ENCODE results near the gene GRK2. TPM values are rescaled to one million over a fixed set of nuclear protein-coding genes. Genes with fewer than 3 reads are reported as not detected.

GRK2 gene
- total and polyA plus RNA-seq, 2 of the 13 experiments (the other 11 are each of a cell fraction or from before 2014, with no cell fraction given): 31.3 to 42.4 TPM

DNA sequence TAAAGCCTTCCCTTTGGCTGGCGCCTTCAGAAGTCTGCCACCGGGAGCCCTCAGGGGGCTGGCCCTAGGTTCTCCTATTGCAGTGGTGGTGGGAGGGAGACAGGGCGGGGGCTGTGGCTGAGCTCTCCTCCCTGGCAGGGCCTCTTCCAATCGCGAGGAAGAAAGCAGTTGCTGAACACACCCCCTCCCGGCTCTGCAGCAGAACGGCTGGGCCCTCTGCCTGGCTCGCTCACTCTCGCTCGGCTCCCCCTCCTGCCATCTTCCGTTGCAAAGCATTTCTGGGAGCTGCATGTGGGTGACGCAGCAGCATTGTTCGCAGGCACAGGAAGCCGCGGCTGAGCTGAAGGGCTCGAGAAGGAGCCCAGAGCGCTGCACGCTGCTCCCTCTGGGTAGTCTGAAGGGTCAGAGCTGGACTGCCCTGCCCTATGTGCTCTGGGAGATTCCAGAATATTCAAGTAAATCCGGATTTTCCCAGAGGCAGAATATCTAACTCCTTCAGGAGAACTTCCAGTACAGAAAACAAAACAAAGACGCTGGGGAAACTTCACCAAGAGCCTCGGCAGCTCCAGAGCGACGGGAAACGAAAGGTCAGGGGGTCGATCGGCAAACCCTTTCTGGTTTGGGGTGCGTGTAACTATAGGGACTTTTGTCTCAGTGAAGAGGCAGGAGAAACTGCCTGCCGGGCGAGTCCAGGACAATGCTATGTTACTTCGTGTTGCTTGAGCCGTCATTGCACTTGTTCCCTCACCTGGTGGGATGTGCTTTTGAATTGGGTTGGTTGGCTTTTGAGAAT lies 26.3 kb upstream of the GRK2 start (continued):
- TF ChIP-seq, protein P1, sequence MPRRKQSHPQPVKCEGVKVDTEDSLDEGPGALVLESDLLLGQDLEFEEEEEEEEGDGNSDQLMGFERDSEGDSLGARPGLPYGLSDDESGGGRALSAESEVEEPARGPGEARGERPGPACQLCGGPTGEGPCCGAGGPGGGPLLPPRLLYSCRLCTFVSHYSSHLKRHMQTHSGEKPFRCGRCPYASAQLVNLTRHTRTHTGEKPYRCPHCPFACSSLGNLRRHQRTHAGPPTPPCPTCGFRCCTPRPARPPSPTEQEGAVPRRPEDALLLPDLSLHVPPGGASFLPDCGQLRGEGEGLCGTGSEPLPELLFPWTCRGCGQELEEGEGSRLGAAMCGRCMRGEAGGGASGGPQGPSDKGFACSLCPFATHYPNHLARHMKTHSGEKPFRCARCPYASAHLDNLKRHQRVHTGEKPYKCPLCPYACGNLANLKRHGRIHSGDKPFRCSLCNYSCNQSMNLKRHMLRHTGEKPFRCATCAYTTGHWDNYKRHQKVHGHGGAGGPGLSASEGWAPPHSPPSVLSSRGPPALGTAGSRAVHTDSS (CRISPR knock-in tag; conservative IDR thresholded peaks at IDR 0.05): no peak
- TF ChIP-seq ZNF20 (CRISPR knock-in tag; IDR thresholded peaks at IDR 0.05) (no peak), SRSF9 (IDR thresholded peaks at IDR 0.05; ENCODE audit: borderline replicate concordance, insufficient read depth, low read depth, low read length, poor library complexity, severe bottlenecking) (no peak), ZNF326 (CRISPR knock-in tag; IDR thresholded peaks at IDR 0.05; ENCODE audit: borderline replicate concordance) (no peak), FOXP1 (IDR thresholded peaks at IDR 0.05) (no peak), FOXP1 (CRISPR knock-in tag; IDR thresholded peaks at IDR 0.05) (0 out of 2 replicates have a peak, but pooled peaks have one; percentile 12), ZNF605 (CRISPR knock-in tag; IDR thresholded peaks at IDR 0.05) (peak; percentile 83), ZNF878 (CRISPR knock-in tag; IDR thresholded peaks at IDR 0.05) (no peak; the same call in 1 of the 2 replicates), HOXD1 (CRISPR knock-in tag; IDR thresholded peaks at IDR 0.05) (peak; percentile 63; the same call in 1 of the 2 replicates), ZNF672 (CRISPR knock-in tag; IDR thresholded peaks at IDR 0.05) (no peak), ZNF557 (CRISPR knock-in tag; IDR thresholded peaks at IDR 0.05) (0 out of 2 replicates have a peak, but pooled peaks have one; percentile 44), ZNF280D (CRISPR knock-in tag; IDR thresholded peaks at IDR 0.05) (no peak), RAD21 (CRISPR knock-in tag; IDR thresholded peaks at IDR 0.05) (peak; percentile 62), ZSCAN29 (CRISPR knock-in tag; conservative IDR thresholded peaks at IDR 0.05) (peak; percentile 62; the same call in 1 of the 2 replicates), ZNF780A (CRISPR knock-in tag; IDR thresholded peaks at IDR 0.05) (no peak), SNAI1 (CRISPR knock-in tag; IDR thresholded peaks at IDR 0.05; ENCODE audit: borderline replicate concordance) (no peak), ZNF329 (CRISPR knock-in tag; IDR thresholded peaks at IDR 0.05; ENCODE audit: low read depth) (no peak), ZNF460 (CRISPR knock-in tag; IDR thresholded peaks at IDR 0.05; ENCODE audit: borderline replicate concordance) (peak; percentile 28; the same call in 1 of the 2 replicates), TBX3 (IDR thresholded peaks at IDR 0.05; ENCODE audit: borderline replicate concordance) (no peak), KMT2A (CRISPR knock-in tag; IDR thresholded peaks at IDR 0.05) (peak; percentile 90), HNRNPL (IDR thresholded peaks at IDR 0.05; ENCODE audit: low read depth, low read length) (no peak), RXRB (CRISPR knock-in tag; IDR thresholded peaks at IDR 0.05; ENCODE audit: borderline replicate concordance) (peak; percentile 85)
- TF ChIP-seq, protein P2, sequence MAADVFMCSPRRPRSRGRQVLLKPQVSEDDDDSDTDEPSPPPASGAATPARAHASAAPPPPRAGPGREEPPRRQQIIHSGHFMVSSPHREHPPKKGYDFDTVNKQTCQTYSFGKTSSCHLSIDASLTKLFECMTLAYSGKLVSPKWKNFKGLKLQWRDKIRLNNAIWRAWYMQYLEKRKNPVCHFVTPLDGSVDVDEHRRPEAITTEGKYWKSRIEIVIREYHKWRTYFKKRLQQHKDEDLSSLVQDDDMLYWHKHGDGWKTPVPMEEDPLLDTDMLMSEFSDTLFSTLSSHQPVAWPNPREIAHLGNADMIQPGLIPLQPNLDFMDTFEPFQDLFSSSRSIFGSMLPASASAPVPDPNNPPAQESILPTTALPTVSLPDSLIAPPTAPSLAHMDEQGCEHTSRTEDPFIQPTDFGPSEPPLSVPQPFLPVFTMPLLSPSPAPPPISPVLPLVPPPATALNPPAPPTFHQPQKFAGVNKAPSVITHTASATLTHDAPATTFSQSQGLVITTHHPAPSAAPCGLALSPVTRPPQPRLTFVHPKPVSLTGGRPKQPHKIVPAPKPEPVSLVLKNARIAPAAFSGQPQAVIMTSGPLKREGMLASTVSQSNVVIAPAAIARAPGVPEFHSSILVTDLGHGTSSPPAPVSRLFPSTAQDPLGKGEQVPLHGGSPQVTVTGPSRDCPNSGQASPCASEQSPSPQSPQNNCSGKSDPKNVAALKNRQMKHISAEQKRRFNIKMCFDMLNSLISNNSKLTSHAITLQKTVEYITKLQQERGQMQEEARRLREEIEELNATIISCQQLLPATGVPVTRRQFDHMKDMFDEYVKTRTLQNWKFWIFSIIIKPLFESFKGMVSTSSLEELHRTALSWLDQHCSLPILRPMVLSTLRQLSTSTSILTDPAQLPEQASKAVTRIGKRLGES (CRISPR knock-in tag; IDR thresholded peaks at IDR 0.05; ENCODE audit: borderline replicate concordance): 0 out of 2 replicates have a peak, but pooled peaks have one; percentile 30

Data from HepG2 (cell line).